NB4 (cell line): ENCODE results near the gene MRFAP1L1.

Experiments used
- CTCF ChIP-seq: IDR thresholded peaks from one replicate; pipeline ENCODE4 v1.5.1; 2012; ENCODE audit warnings: low read depth, low read length
- MAX ChIP-seq: IDR thresholded peaks from 2 replicates; pipeline ENCODE4 v1.6.1; 2011; ENCODE audit warnings: low read depth, low read length
- POLR2A ChIP-seq: IDR thresholded peaks from 2 replicates; pipeline ENCODE4 v1.6.1; 2011; ENCODE audit warnings: mild to moderate bottlenecking; ENCODE audit not compliant: insufficient read length; ENCODE audit errors: extremely low read depth

GRCh38 chr4:6739920-6740319 is 30.3 kb upstream of the MRFAP1L1 start:
- TF ChIP-seq POLR2A: no peak
- no peak for TF ChIP-seq MAX
- no peak for TF ChIP-seq CTCF
